ENCODE data around the gene CHDH. TPM values are rescaled to one million over a fixed set of nuclear protein-coding genes. Genes with fewer than 3 reads are reported as not detected.

The CHDH gene
- total RNA-seq, 1 experiment from 2014 or later = 5.1 TPM

GRCh38 chr3:53850895-53851294, 4.7 kb upstream of the CHDH start:
- intact Hi-C loops (cut with micrococcal nuclease) = no loop called here
- Histone ChIP-seq H2AFZ (ENCODE audit: low read length) (no peak overlapping the region), H3K27ac (ENCODE audit: low read length) (no peak overlapping the region), H4K20me1 (ENCODE audit: low read length) (no peaks in the 10 kb centered on the region), H3K4me2 (ENCODE audit: low read length) (no peak overlapping the region), H3F3A (ENCODE audit: low read length, unreplicated experiment) (no peaks in the 10 kb centered on the region), H3K9me3 (ENCODE audit: low read length) (no peaks in the 10 kb centered on the region), H3K4me1 (ENCODE audit: insufficient read depth, low read length) (no peaks in the 10 kb centered on the region), H3K27me3 (ENCODE audit: low read length) (peaks cover 12% of the 10 kb centered on the region), H3K4me3 (ENCODE audit: low read length) (no peak overlapping the region), H3K9ac (ENCODE audit: low read length) (no peak overlapping the region), H3K79me2 (ENCODE audit: low read length) (no peaks in the 10 kb centered on the region), H3K9me2 (replicated peaks; ENCODE audit: low read length) (no peaks in the 10 kb centered on the region), H3K36me3 (ENCODE audit: low read depth, low read length) (no peaks in the 10 kb centered on the region)
- ChIA-PET POLR2A (ENCODE audit: unreplicated experiment) (no interaction called here), CTCF (no interaction called here)
- DNase-seq (no peak), ATAC-seq (no peak)
- TF ChIP-seq EZH2phosphoT487 (IDR thresholded peaks at IDR 0.05; ENCODE audit: borderline replicate concordance, low read length) = no peak
- no peak for TF ChIP-seq EZH2 (IDR thresholded peaks at IDR 0.05; ENCODE audit: low read length, unreplicated experiment)
- BruUV-seq (replicated peaks) = no TSS peak

- peaks cover 19% of the 10 kb centered on the region for H3K27me3 ChIP-seq (ENCODE audit: low read length)
- no peak overlapping the region for H3K27ac ChIP-seq (ENCODE audit: low read length)
- H3K4me3 ChIP-seq (ENCODE audit: low read length) = no peak overlapping the region
- no peaks in the 10 kb centered on the region for H3K36me3 ChIP-seq (ENCODE audit: low read depth, low read length)
- no peak overlapping the region for H3K9ac ChIP-seq (ENCODE audit: low read length)
- CTCF ChIA-PET = no interaction called here
- intact Hi-C loops (cut with micrococcal nuclease) = no loop called here
- TF ChIP-seq, protein P1, sequence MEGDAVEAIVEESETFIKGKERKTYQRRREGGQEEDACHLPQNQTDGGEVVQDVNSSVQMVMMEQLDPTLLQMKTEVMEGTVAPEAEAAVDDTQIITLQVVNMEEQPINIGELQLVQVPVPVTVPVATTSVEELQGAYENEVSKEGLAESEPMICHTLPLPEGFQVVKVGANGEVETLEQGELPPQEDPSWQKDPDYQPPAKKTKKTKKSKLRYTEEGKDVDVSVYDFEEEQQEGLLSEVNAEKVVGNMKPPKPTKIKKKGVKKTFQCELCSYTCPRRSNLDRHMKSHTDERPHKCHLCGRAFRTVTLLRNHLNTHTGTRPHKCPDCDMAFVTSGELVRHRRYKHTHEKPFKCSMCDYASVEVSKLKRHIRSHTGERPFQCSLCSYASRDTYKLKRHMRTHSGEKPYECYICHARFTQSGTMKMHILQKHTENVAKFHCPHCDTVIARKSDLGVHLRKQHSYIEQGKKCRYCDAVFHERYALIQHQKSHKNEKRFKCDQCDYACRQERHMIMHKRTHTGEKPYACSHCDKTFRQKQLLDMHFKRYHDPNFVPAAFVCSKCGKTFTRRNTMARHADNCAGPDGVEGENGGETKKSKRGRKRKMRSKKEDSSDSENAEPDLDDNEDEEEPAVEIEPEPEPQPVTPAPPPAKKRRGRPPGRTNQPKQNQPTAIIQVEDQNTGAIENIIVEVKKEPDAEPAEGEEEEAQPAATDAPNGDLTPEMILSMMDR (conservative IDR thresholded peaks at IDR 0.05; ENCODE audit: low read depth, low read length) = no peak
- no peak for TF ChIP-seq EZH2 (IDR thresholded peaks at IDR 0.05; ENCODE audit: low read length, unreplicated experiment)
- TF ChIP-seq EZH2phosphoT487 (IDR thresholded peaks at IDR 0.05; ENCODE audit: borderline replicate concordance, low read length) = no peak
- H3F3A ChIP-seq (ENCODE audit: low read length, unreplicated experiment) = no peaks in the 10 kb centered on the region
- no peak for DNase-seq
- peaks cover 6% of the 10 kb centered on the region; the same call in 1 of the 2 replicates for H3K4me1 ChIP-seq (ENCODE audit: insufficient read depth, low read length)
- H3K4me2 ChIP-seq (ENCODE audit: low read length) = no peak overlapping the region
- no peaks in the 10 kb centered on the region for H3K9me3 ChIP-seq (ENCODE audit: low read length)
- no peaks in the 10 kb centered on the region for H3K9me2 ChIP-seq (replicated peaks; ENCODE audit: low read length)
- BruUV-seq (replicated peaks) = no TSS peak
- no peak overlapping the region for H2AFZ ChIP-seq (ENCODE audit: low read length)
- ATAC-seq = no peak
- no peaks in the 10 kb centered on the region for H3K79me2 ChIP-seq (ENCODE audit: low read length)
- H4K20me1 ChIP-seq (ENCODE audit: low read length) = no peaks in the 10 kb centered on the region
- POLR2A ChIA-PET (ENCODE audit: unreplicated experiment) = no interaction called here
Measured at GRCh38 chr3:53849916-53850315, 3.7 kb upstream of the CHDH start.

GRCh38 chr3:53846851-53847155, 584 bp upstream of the CHDH start:
- no peaks in the 10 kb centered on the region for H3K9me3 ChIP-seq (ENCODE audit: low read length)
- H3F3A ChIP-seq (ENCODE audit: low read length, unreplicated experiment) = no peaks in the 10 kb centered on the region
- intact Hi-C loops (cut with micrococcal nuclease) = no loop called here
- BruUV-seq (replicated peaks) = no TSS peak
- H3K27me3 ChIP-seq (ENCODE audit: low read length) = peaks cover 19% of the 10 kb centered on the region
- H2AFZ ChIP-seq (ENCODE audit: low read length) = peak overlapping the region; percentile 82; the same call in 1 of the 2 replicates
- no peaks in the 10 kb centered on the region for H3K79me2 ChIP-seq (ENCODE audit: low read length)
- peak overlapping the region; percentile 68; the same call in 1 of the 2 replicates for H3K4me3 ChIP-seq (ENCODE audit: low read length)
- ATAC-seq (no peak), DNase-seq (no peak)
- H3K4me1 ChIP-seq (ENCODE audit: insufficient read depth, low read length) = peaks cover 12% of the 10 kb centered on the region; the same call in 1 of the 2 replicates
- CTCF ChIA-PET = no interaction called here
- H3K9me2 ChIP-seq (replicated peaks; ENCODE audit: low read length) = no peaks in the 10 kb centered on the region
- H3K4me2 ChIP-seq (ENCODE audit: low read length) = peak overlapping the region; percentile 78
- H3K27ac ChIP-seq (ENCODE audit: low read length) = no peak overlapping the region
- no peaks in the 10 kb centered on the region for H4K20me1 ChIP-seq (ENCODE audit: low read length)
- H3K9ac ChIP-seq (ENCODE audit: low read length) = no peak overlapping the region
- H3K36me3 ChIP-seq (ENCODE audit: low read depth, low read length) = no peaks in the 10 kb centered on the region
- POLR2A ChIA-PET (ENCODE audit: unreplicated experiment) = no interaction called here
- TF ChIP-seq EZH2phosphoT487 (IDR thresholded peaks at IDR 0.05; ENCODE audit: borderline replicate concordance, low read length) = no peak

- Histone ChIP-seq H3K27ac (ENCODE audit: low read length) (no peak overlapping the region), H3K9me2 (replicated peaks; ENCODE audit: low read length) (no peaks in the 10 kb centered on the region), H3K79me2 (ENCODE audit: low read length) (no peaks in the 10 kb centered on the region), H3K4me1 (ENCODE audit: insufficient read depth, low read length) (peaks cover 12% of the 10 kb centered on the region; the same call in 1 of the 2 replicates), H3K4me2 (ENCODE audit: low read length) (peak overlapping the region; percentile 78), H3K27me3 (ENCODE audit: low read length) (peaks cover 19% of the 10 kb centered on the region), H3K9me3 (ENCODE audit: low read length) (no peaks in the 10 kb centered on the region), H3K36me3 (ENCODE audit: low read depth, low read length) (no peaks in the 10 kb centered on the region), H3K4me3 (ENCODE audit: low read length) (peak overlapping the region; percentile 68), H2AFZ (ENCODE audit: low read length) (peak overlapping the region; percentile 82), H3K9ac (ENCODE audit: low read length) (peak overlapping the region; percentile 58), H4K20me1 (ENCODE audit: low read length) (no peaks in the 10 kb centered on the region), H3F3A (ENCODE audit: low read length, unreplicated experiment) (no peaks in the 10 kb centered on the region)
- intact Hi-C loops (cut with micrococcal nuclease) = no loop called here
- TF ChIP-seq EZH2phosphoT487 (IDR thresholded peaks at IDR 0.05; ENCODE audit: borderline replicate concordance, low read length) (no peak), EZH2 (IDR thresholded peaks at IDR 0.05; ENCODE audit: low read length, unreplicated experiment) (peak; percentile 65)
- TF ChIP-seq, protein P1 (conservative IDR thresholded peaks at IDR 0.05; ENCODE audit: low read depth, low read length) = no peak
- CTCF ChIA-PET = no interaction called here
- BruUV-seq (replicated peaks) = no TSS peak
- ATAC-seq = no peak; the same call in 1 of the 2 replicates
- no peak for DNase-seq
- POLR2A ChIA-PET (ENCODE audit: unreplicated experiment) = no interaction called here
Measured at GRCh38 chr3:53845881-53846133, 412 bp downstream of the CHDH start.

Measured in PC-3 (cell line).